IMR-90 (cell line): ENCODE results near the gene BAIAP2. TPM values are rescaled to one million over a fixed set of nuclear protein-coding genes. Genes with fewer than 3 reads are reported as not detected.
A peak's percentile ranks its signal among the peaks of the same experiment; 100 is the strongest.

Experiments
- ATAC-seq: fragments of 200-7000 bp; cut with Tn5 transposase; 2 replicates; pipeline ENCODE4 v1.9.1; 2020; ENCODE audit warnings: low read depth, mild to moderate bottlenecking, moderate library complexity
- BruUV-seq: library from RNA; stranded (reverse); fragments of 400-500 nt; replicated peaks from 2 replicates; lab custom pipeline; 2021; lab: Mats Ljungman, UMichigan
- CTCF ChIA-PET: fragments of 300-600 bp; formaldehyde crosslinking; extraction: SDS; loops from one replicate; lab custom pipeline; 2021; ENCODE audit warnings: antibody characterized with exemption; lab: Yijun Ruan, JAX
- POLR2A ChIA-PET: fragments of 300-600 bp; sonication (Branson Sonifier 250); formaldehyde crosslinking; loops from one replicate; lab custom pipeline; 2022; ENCODE audit warnings: antibody characterized with exemption; ENCODE audit not compliant: unreplicated experiment; lab: Charles Lee
- DNase-seq: peaks from one replicate; pipeline ENCODE4 v3.0.0; 2013
- H2AFZ ChIP-seq: replicated peaks from 2 replicates; pipeline ENCODE3; 2013; ENCODE audit warnings: low read length, mild to moderate bottlenecking; ENCODE audit not compliant: poor library complexity
- H2AK5ac ChIP-seq: 2 replicates; pipeline ENCODE4 v1.6.1; 2013; ENCODE audit warnings: low read depth, low read length, inconsistent platforms
- H2AK9ac ChIP-seq: replicated peaks from 2 replicates; pipeline ENCODE3; 2013; ENCODE audit warnings: mild to moderate bottlenecking, low read depth, low read length, moderate library complexity; ENCODE audit not compliant: poor library complexity
- H2BK120ac ChIP-seq: 2 replicates; pipeline ENCODE4 v1.6.1; 2013; ENCODE audit warnings: low read depth, low read length, inconsistent platforms
- H2BK15ac ChIP-seq: 3 replicates; pipeline ENCODE4 v1.6.1; 2013; ENCODE audit warnings: low read depth, low read length, inconsistent platforms
- H2BK20ac ChIP-seq: 2 replicates; pipeline ENCODE4 v1.6.1; 2013; ENCODE audit warnings: low read depth, mild to moderate bottlenecking, inconsistent platforms, low read length, moderate library complexity
- H2BK5ac ChIP-seq: 2 replicates; pipeline ENCODE4 v1.6.1; 2013; ENCODE audit warnings: mild to moderate bottlenecking, low read depth, low read length, inconsistent platforms; ENCODE audit not compliant: poor library complexity, severe bottlenecking
- H3K14ac ChIP-seq: replicated peaks from 2 replicates; pipeline ENCODE4 v1.6.1; 2013; ENCODE audit warnings: low read depth, low read length, inconsistent platforms
- H3K18ac ChIP-seq: 2 replicates; pipeline ENCODE4 v1.6.1; 2013; ENCODE audit warnings: low read depth, low read length, control low read depth
- H3K23ac ChIP-seq: 2 replicates; pipeline ENCODE4 v1.6.1; 2013; ENCODE audit warnings: low read depth, low read length, inconsistent platforms
- H3K27ac ChIP-seq: 2 replicates; pipeline ENCODE4 v1.5.1; 2013; ENCODE audit warnings: mild to moderate bottlenecking, control low read depth, low read length; ENCODE audit not compliant: insufficient read depth
- H3K27me3 ChIP-seq: 2 replicates; pipeline ENCODE4 v1.6.1; 2013; ENCODE audit warnings: low read length; ENCODE audit not compliant: control insufficient read depth, insufficient read depth
- H3K36me3 ChIP-seq: 2 replicates; pipeline ENCODE4 v1.6.1; 2013; ENCODE audit warnings: low read length, mixed read lengths; ENCODE audit not compliant: control insufficient read depth, insufficient read depth
- H3K4ac ChIP-seq: 2 replicates; pipeline ENCODE4 v1.6.1; 2013; ENCODE audit warnings: low read depth, low read length, inconsistent platforms
- H3K4me1 ChIP-seq: 2 replicates; pipeline ENCODE4 v1.6.1; 2013; ENCODE audit warnings: low read length, mixed read lengths; ENCODE audit not compliant: control insufficient read depth, insufficient read depth
- H3K4me2 ChIP-seq: 2 replicates; pipeline ENCODE4 v1.6.1; 2013; ENCODE audit warnings: low read depth, mild to moderate bottlenecking, control low read depth, low read length, moderate library complexity
- H3K4me3 ChIP-seq: 2 replicates; pipeline ENCODE4 v1.5.1; 2013; ENCODE audit warnings: low read depth, mild to moderate bottlenecking, control low read depth, low read length, moderate library complexity; ENCODE audit not compliant: insufficient read depth
- H3K56ac ChIP-seq: 2 replicates; pipeline ENCODE4 v1.6.1; 2013; ENCODE audit warnings: low read length, inconsistent platforms; ENCODE audit not compliant: insufficient read depth; ENCODE audit errors: extremely low read depth
- H3K79me1 ChIP-seq, 2 experiments: 2 replicates each; pipeline ENCODE4 v1.6.1; 2013; ENCODE audit warnings: low read length in 2 of 2, inconsistent platforms in 1 of 2, low read depth in 1 of 2
- H3K9ac ChIP-seq: 2 replicates; pipeline ENCODE4 v1.6.1; 2013; ENCODE audit warnings: low read depth, low read length, control low read depth
- H3K9me1 ChIP-seq: 2 replicates; pipeline ENCODE4 v1.6.1; 2013; ENCODE audit warnings: low read length, inconsistent platforms; ENCODE audit not compliant: insufficient read depth
- H3K9me3 ChIP-seq: 2 replicates; pipeline ENCODE4 v1.6.1; 2013; ENCODE audit warnings: low read length; ENCODE audit not compliant: control insufficient read depth, insufficient read depth
- H4K20me1 ChIP-seq: 2 replicates; pipeline ENCODE4 v1.6.1; 2013; ENCODE audit warnings: low read length, inconsistent platforms; ENCODE audit not compliant: insufficient read depth
- H4K5ac ChIP-seq: 2 replicates; pipeline ENCODE4 v1.6.1; 2013; ENCODE audit warnings: mild to moderate bottlenecking, low read depth, low read length, control low read depth
- H4K8ac ChIP-seq, 2 experiments: 2 replicates each; pipeline ENCODE4 v1.6.1; 2013; ENCODE audit warnings: low read depth in 2 of 2, low read length in 2 of 2, control low read depth in 1 of 2, inconsistent platforms in 1 of 2
- H4K91ac ChIP-seq: 2 replicates; pipeline ENCODE4 v1.6.1; 2013; ENCODE audit warnings: low read depth, low read length, inconsistent platforms; ENCODE audit not compliant: insufficient read depth
- FOS ChIP-seq: fragments of 150-350 bp; IDR thresholded peaks from 2 replicates; pipeline ENCODE4 v1.6.1; 2016; ENCODE audit warnings: low read depth, low read length
- MAZ ChIP-seq: IDR thresholded peaks from 2 replicates; pipeline ENCODE4 v1.6.1; 2012; ENCODE audit warnings: low read depth, mild to moderate bottlenecking, low read length, improper control_type of control experiment, moderate library complexity, borderline replicate concordance
- WGBS, 2 experiments: methylation state at CpG; one replicate each; pipeline versions ENCODE4 v1.1.5 to v1.1.7; 2013; ENCODE audit warnings: missing lambda C conversion rate in 2 of 2; ENCODE audit not compliant: insufficient read length in 1 of 2; ENCODE audit errors: extremely low coverage in 2 of 2; 5-methylcytosine and 5-hydroxymethylcytosine counted together
- dilution Hi-C: fragments of 300-500 bp; cut with HindIII; formaldehyde crosslinking; loops from one replicate; pipeline ENCODE4 v1.14.3; 2018; ENCODE audit warnings: low sequenced_read_pairs; ENCODE audit not compliant: unreplicated experiment
- in situ Hi-C: fragments of 300-500 bp; cut with MboI; formaldehyde crosslinking; loops from 3 replicates; pipeline ENCODE4 v1.14.3; 2019; ENCODE audit warnings: low sequenced_read_pairs, inconsistent platforms, mixed read lengths
- intact Hi-C: fragments of 100-400 bp; cut with micrococcal nuclease; formaldehyde crosslinking; loops from 2 replicates; pipeline ENCODE4 v1.10.0; 2022
- polyA plus RNA-seq, 3 experiments: library from polyadenylated mRNA; depleted of rRNA; stranded (reverse); fragments of >200 nt; gene quantifications; 2 replicates each; pipeline ENCODE4 v1.2.3, GENCODE V29; 2012; ENCODE audit warnings: low replicate concordance in 1 of 3
- total RNA-seq: library from RNA; depleted of rRNA; stranded (reverse); fragments of >200 nt; gene quantifications from 2 replicates; pipeline ENCODE4 v1.2.3, GENCODE V29; 2012

The BAIAP2 gene
- total and polyA plus RNA-seq, 2 of the 4 experiments (the other 2 are of a cell fraction) = 18.3 to 32.6 TPM

DNA sequence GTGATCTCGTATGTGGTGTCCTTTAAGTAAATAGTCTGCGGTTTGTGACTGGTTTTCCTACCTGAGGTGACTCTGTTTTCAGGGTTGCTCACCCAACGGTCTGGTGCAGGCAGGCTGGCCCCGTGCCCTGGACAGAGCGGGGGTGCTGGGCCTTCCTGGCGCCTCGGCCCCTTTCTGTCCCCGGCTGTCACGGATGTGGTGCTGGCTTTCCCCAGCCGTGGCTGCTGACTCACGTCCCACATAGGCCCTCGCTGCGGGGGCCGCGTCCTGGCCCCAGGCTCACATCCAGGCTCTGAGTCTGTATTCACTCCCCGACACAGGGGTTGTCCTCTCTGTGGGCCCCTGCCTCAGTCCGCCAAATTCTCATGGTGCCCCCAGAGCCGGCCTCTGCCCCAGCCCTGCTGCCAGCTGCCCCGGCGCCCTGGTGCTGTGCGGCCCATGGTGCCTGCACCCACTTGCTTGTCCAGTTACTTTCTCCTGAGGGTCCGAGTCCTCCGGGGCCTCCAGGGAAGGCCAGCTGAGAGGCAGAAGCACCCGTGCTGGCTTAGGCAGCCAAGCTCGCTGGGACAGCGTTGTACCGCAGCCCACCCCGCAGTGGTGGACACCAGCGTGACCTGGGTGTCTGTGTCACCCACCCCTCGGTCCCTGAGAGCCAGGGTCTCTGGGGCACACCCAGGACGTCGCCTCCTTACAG, 37.4 kb upstream of the BAIAP2 start:
- Histone ChIP-seq H3K9ac (no peak overlapping the region), H4K8ac (no peak overlapping the region), H4K5ac (no peak overlapping the region), H3K79me1 (peaks cover 5 to 18% of the 10 kb centered on the region in 2 experiments; a peak in 3 of 4 replicates), H3K56ac (no peak overlapping the region), H4K91ac (no peak overlapping the region), H3K27me3 (no peaks in the 10 kb centered on the region), H2AK9ac (peak overlapping the region; percentile 37), H3K14ac (no peak overlapping the region), H3K18ac (no peak overlapping the region), H3K36me3 (peaks cover 49% of the 10 kb centered on the region), H2BK20ac (no peak overlapping the region), H3K9me1 (no peaks in the 10 kb centered on the region), H2BK120ac (no peak overlapping the region), H2BK15ac (no peak overlapping the region), H3K23ac (no peak overlapping the region), H2AFZ (no peak overlapping the region), H3K4me3 (no peak overlapping the region), H3K27ac (no peak overlapping the region), H4K20me1 (peaks cover 6% of the 10 kb centered on the region), H2AK5ac (no peak overlapping the region; the same call in 1 of the 2 replicates), H3K4ac (no peak overlapping the region), H3K9me3 (no peaks in the 10 kb centered on the region), H3K4me2 (no peak overlapping the region), H2BK5ac (peak overlapping the region; percentile 42), H3K4me1 (peaks cover 7% of the 10 kb centered on the region)
- TF ChIP-seq FOS (0 out of 2 replicates have a peak, but pooled peaks have one; percentile 6), MAZ (no peak)
- no TSS peak for BruUV-seq
- intact Hi-C loops (no loop called here), dilution Hi-C loops (no loop called here), in situ Hi-C loops (no loop called here)
- no peak for ATAC-seq
- ChIA-PET CTCF (no interaction called here), POLR2A (no interaction called here)
- WGBS, 2 experiments = 88% methylated on average over 24 of the region's 32 CpGs; no CpG with 5 or more reads in 1 of the 2 experiments
- DNase-seq = no peak
